ENCODE results near the gene NDUFA11. TPM values are rescaled to one million over a fixed set of nuclear protein-coding genes. Genes with fewer than 3 reads are reported as not detected.
A peak's percentile ranks its signal among the peaks of the same experiment; 100 is the strongest.

Gene NDUFA11
- total and polyA plus RNA-seq, 2 of the 13 experiments (the other 11 are each of a cell fraction or from before 2014, with no cell fraction given): 286 to 378 TPM

GRCh38 chr19:5904352-5905113, 943 bp upstream of the NDUFA11 start, which contains the start of gene VMAC (continued):
- TF ChIP-seq KLF16 (CRISPR knock-in tag; IDR thresholded peaks at IDR 0.05) (no peak; a peak in 1 of 4 replicates), AGO2 (optimal IDR thresholded peaks at IDR 0.05; ENCODE audit: low read depth, low read length) (peak; percentile 39), ZNF576 (CRISPR knock-in tag; IDR thresholded peaks at IDR 0.05) (no peak), ZNF33A (CRISPR knock-in tag; IDR thresholded peaks at IDR 0.05; ENCODE audit: borderline replicate concordance) (no peak), TFE3 (CRISPR knock-in tag; IDR thresholded peaks at IDR 0.05) (no peak), GMEB2 (CRISPR knock-in tag; IDR thresholded peaks at IDR 0.05; ENCODE audit: low read depth) (no peak), ZNF343 (CRISPR knock-in tag; IDR thresholded peaks at IDR 0.05) (0 out of 2 replicates have a peak, but pooled peaks have one; percentile 33), ZBTB46 (CRISPR knock-in tag; IDR thresholded peaks at IDR 0.05; ENCODE audit: borderline replicate concordance) (no peak), PITX1 (CRISPR knock-in tag; IDR thresholded peaks at IDR 0.05) (no peak), ZSCAN29 (CRISPR knock-in tag; conservative IDR thresholded peaks at IDR 0.05) (no peak), POGK (CRISPR knock-in tag; conservative IDR thresholded peaks at IDR 0.05) (no peak), PRPF4 (IDR thresholded peaks at IDR 0.05; ENCODE audit: low read depth, low read length, poor library complexity, severe bottlenecking) (no peak)
- TF ChIP-seq, protein P1, sequence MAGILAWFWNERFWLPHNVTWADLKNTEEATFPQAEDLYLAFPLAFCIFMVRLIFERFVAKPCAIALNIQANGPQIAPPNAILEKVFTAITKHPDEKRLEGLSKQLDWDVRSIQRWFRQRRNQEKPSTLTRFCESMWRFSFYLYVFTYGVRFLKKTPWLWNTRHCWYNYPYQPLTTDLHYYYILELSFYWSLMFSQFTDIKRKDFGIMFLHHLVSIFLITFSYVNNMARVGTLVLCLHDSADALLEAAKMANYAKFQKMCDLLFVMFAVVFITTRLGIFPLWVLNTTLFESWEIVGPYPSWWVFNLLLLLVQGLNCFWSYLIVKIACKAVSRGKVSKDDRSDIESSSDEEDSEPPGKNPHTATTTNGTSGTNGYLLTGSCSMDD (CRISPR knock-in tag; IDR thresholded peaks at IDR 0.05): no peak
